H1 (cell line): ENCODE measurements around the gene MT1G. TPM values are rescaled to one million over a fixed set of nuclear protein-coding genes. Genes with fewer than 3 reads are reported as not detected.

ENCODE experiments used
- CTCF ChIA-PET: fragments of 300-600 bp; sonication (Branson Sonifier 250); formaldehyde crosslinking; loops from one replicate; lab custom pipeline; 2021; ENCODE audit not compliant: partially characterized antibody; lab: Charles Lee
- POLR2A ChIA-PET: fragments of 300-600 bp; sonication (Branson Sonifier 250); formaldehyde crosslinking; loops from one replicate; lab custom pipeline; 2021; ENCODE audit warnings: inconsistent platforms; ENCODE audit not compliant: partially characterized antibody; lab: Charles Lee
- DNase-seq, 2 experiments: peaks; one replicate each; pipeline versions ENCODE4 v3.0.0 to v3.0.0-alpha.2; 2010 to 2022; ENCODE audit warnings: low spot score in 2 of 2, low read depth in 1 of 2, mixed read lengths in 1 of 2
- FAIRE-seq: peaks from 2 replicates; lab custom pipeline; 2011; peaks lifted over from hg19 to GRCh38; lab: Jason Lieb, UNC
- H2AFZ ChIP-seq: 2 replicates; pipeline ENCODE4 v1.8.1; 2012; ENCODE audit warnings: low read length, inconsistent platforms
- H2AK5ac ChIP-seq: 2 replicates; pipeline ENCODE4 v1.6.1; 2013; ENCODE audit warnings: low read depth, low read length
- H2BK120ac ChIP-seq: replicated peaks from 2 replicates; pipeline ENCODE3; 2013; ENCODE audit warnings: low read depth, low read length, inconsistent platforms
- H2BK12ac ChIP-seq: 2 replicates; pipeline ENCODE4 v1.6.1; 2013; ENCODE audit warnings: low read depth, low read length
- H2BK15ac ChIP-seq: 2 replicates; pipeline ENCODE4 v1.6.1; 2013; ENCODE audit warnings: low read length
- H2BK20ac ChIP-seq: 2 replicates; pipeline ENCODE4 v1.6.1; 2013; ENCODE audit warnings: low read length
- H2BK5ac ChIP-seq: 2 replicates; pipeline ENCODE4 v1.6.1; 2013; ENCODE audit warnings: low read depth, low read length
- H3K14ac ChIP-seq: 2 replicates; pipeline ENCODE4 v1.6.1; 2013; ENCODE audit warnings: inconsistent platforms; ENCODE audit not compliant: insufficient read length
- H3K18ac ChIP-seq: 2 replicates; pipeline ENCODE4 v1.6.1; 2013; ENCODE audit warnings: low read length; ENCODE audit errors: extremely low read depth
- H3K23ac ChIP-seq: 2 replicates; pipeline ENCODE4 v1.6.1; 2013; ENCODE audit warnings: inconsistent platforms; ENCODE audit not compliant: insufficient read length
- H3K23me2 ChIP-seq: 2 replicates; pipeline ENCODE4 v1.6.1; 2013; ENCODE audit warnings: low read depth, low read length
- H3K27ac ChIP-seq: 2 replicates; pipeline ENCODE4 v1.6.1; 2011; ENCODE audit warnings: low read depth, low read length, inconsistent platforms
- H3K27me3 ChIP-seq, 4 experiments: replicated peaks in 1 of 4; 1 replicate in 1 of 4; 2 replicates in 3 of 4; pipeline versions ENCODE4 v1.6.1 to v1.8.1; 2011 to 2013; ENCODE audit warnings: low read length in 3 of 4, mild to moderate bottlenecking in 3 of 4, inconsistent platforms in 2 of 4, mixed read lengths in 2 of 4, moderate library complexity in 1 of 4; ENCODE audit not compliant: control insufficient read depth in 3 of 4, insufficient read depth in 3 of 4; ENCODE audit errors: extremely low read depth in 1 of 4
- H3K36me3 ChIP-seq, 4 experiments: 2 replicates each; pipeline versions ENCODE4 v1.6.1 to v1.8.1; 2011 to 2013; ENCODE audit warnings: mild to moderate bottlenecking in 4 of 4, low read length in 3 of 4, moderate library complexity in 2 of 4, control low read depth in 1 of 4, inconsistent platforms in 1 of 4; ENCODE audit not compliant: insufficient read depth in 4 of 4, control insufficient read depth in 2 of 4
- H3K4ac ChIP-seq: replicated peaks from 2 replicates; pipeline ENCODE3; 2013; ENCODE audit warnings: low read length, low read depth, mixed read lengths, inconsistent platforms; ENCODE audit not compliant: insufficient read length
- H3K4me1 ChIP-seq, 4 experiments: replicated peaks in 1 of 4; 1 replicate in 1 of 4; 2 replicates in 3 of 4; pipeline versions ENCODE4 v1.6.1 to v1.8.1; 2011 to 2013; ENCODE audit warnings: low read length in 3 of 4, inconsistent platforms in 2 of 4, mixed read lengths in 1 of 4; ENCODE audit not compliant: insufficient read depth in 4 of 4, control insufficient read depth in 3 of 4
- H3K4me2 ChIP-seq, 2 experiments: 2 replicates each; pipeline versions ENCODE4 v1.6.1 to v1.8.1; 2011 to 2013; ENCODE audit warnings: low read depth in 2 of 2, low read length in 2 of 2, control low read depth in 1 of 2, inconsistent platforms in 1 of 2, mild to moderate bottlenecking in 1 of 2; ENCODE audit not compliant: insufficient read depth in 1 of 2
- H3K4me3 ChIP-seq, 4 experiments: fragments of 200-600, 300-600 bp in 1 of 4; sonication (generic), shearing (Covaris generic), sonication (Bioruptor Twin) in 1 of 4; 2 replicates each; pipeline versions ENCODE4 v1.5.1 to v1.8.1; 2011 to 2016; ENCODE audit warnings: low read length in 4 of 4, low read depth in 3 of 4, control low read depth in 2 of 4, inconsistent platforms in 2 of 4, mild to moderate bottlenecking in 2 of 4, mixed read lengths in 1 of 4, moderate library complexity in 1 of 4; ENCODE audit not compliant: insufficient read depth in 2 of 4; ENCODE audit errors: extremely low read depth in 1 of 4
- H3K56ac ChIP-seq: replicated peaks from 2 replicates; pipeline ENCODE3; 2013; ENCODE audit warnings: low read depth, mild to moderate bottlenecking, mixed read lengths, low read length, inconsistent platforms; ENCODE audit not compliant: insufficient read length
- H3K79me1 ChIP-seq: 2 replicates; pipeline ENCODE4 v1.6.1; 2013; ENCODE audit warnings: low read depth, low read length, control low read depth
- H3K79me2 ChIP-seq, 2 experiments: 2 replicates each; pipeline versions ENCODE4 v1.6.1 to v1.8.1; 2012 to 2013; ENCODE audit warnings: low read length in 2 of 2, mild to moderate bottlenecking in 2 of 2, inconsistent platforms in 1 of 2; ENCODE audit not compliant: insufficient read depth in 2 of 2, control insufficient read depth in 1 of 2
- H3K9ac ChIP-seq, 4 experiments: replicated peaks in 1 of 4; 1 replicate in 1 of 4; 2 replicates in 3 of 4; pipeline versions ENCODE4 v1.6.1 to v1.8.1; 2011 to 2013; ENCODE audit warnings: low read depth in 3 of 4, low read length in 3 of 4, control low read depth in 2 of 4, mild to moderate bottlenecking in 2 of 4, moderate library complexity in 2 of 4, inconsistent platforms in 1 of 4; ENCODE audit errors: extremely low read depth in 1 of 4
- H3K9me3 ChIP-seq, 2 experiments: 2 replicates each; pipeline versions ENCODE4 v1.6.1 to v1.8.1; 2012 to 2013; ENCODE audit warnings: mild to moderate bottlenecking in 2 of 2, moderate library complexity in 2 of 2, control low read depth in 1 of 2, inconsistent platforms in 1 of 2, low read depth in 1 of 2, low read length in 1 of 2, mixed read lengths in 1 of 2; ENCODE audit not compliant: insufficient read depth in 2 of 2
- H4K20me1 ChIP-seq, 2 experiments: replicated peaks in 1 of 2; 2 replicates each; pipeline versions ENCODE3 to v1.8.1; 2011 to 2013; ENCODE audit warnings: inconsistent platforms in 2 of 2, low read length in 2 of 2, mild to moderate bottlenecking in 1 of 2; ENCODE audit not compliant: insufficient read depth in 2 of 2, control insufficient read depth in 1 of 2
- H4K5ac ChIP-seq: 2 replicates; pipeline ENCODE4 v1.6.1; 2013; ENCODE audit warnings: low read length, low read depth, mixed read lengths, inconsistent platforms; ENCODE audit not compliant: insufficient read length
- H4K8ac ChIP-seq: 2 replicates; pipeline ENCODE4 v1.8.0; 2013; ENCODE audit warnings: mild to moderate bottlenecking, moderate library complexity, low read length, inconsistent platforms; ENCODE audit not compliant: insufficient read depth; ENCODE audit errors: extremely low read depth
- H4K91ac ChIP-seq: replicated peaks from 2 replicates; pipeline ENCODE3; 2013; ENCODE audit warnings: low read length, mixed read lengths, inconsistent platforms; ENCODE audit not compliant: insufficient read length
- ATF3 ChIP-seq: IDR thresholded peaks from 2 replicates; pipeline ENCODE4 v1.6.1; 2011; ENCODE audit warnings: low read depth, mild to moderate bottlenecking, low read length; ENCODE audit not compliant: insufficient read depth
- BACH1 ChIP-seq: IDR thresholded peaks from 2 replicates; pipeline ENCODE4 v1.6.1; 2012; ENCODE audit warnings: low read length, improper control_type of control experiment
- EGR1 ChIP-seq: IDR thresholded peaks from 2 replicates; pipeline ENCODE4 v1.6.1; 2011; ENCODE audit warnings: low read depth, low read length, borderline replicate concordance
- FOSL1 ChIP-seq: IDR thresholded peaks from 2 replicates; pipeline ENCODE4 v1.6.1; 2011; ENCODE audit warnings: mild to moderate bottlenecking, low read depth, low read length, moderate library complexity; ENCODE audit not compliant: insufficient read depth
- JUN ChIP-seq: IDR thresholded peaks from 2 replicates; pipeline ENCODE4 v1.6.1; 2011; ENCODE audit warnings: low read depth, mild to moderate bottlenecking, improper control_type of control experiment, low read length
- KDM1A ChIP-seq: fragments of 200-600, 300-600 bp; sonication (generic); IDR thresholded peaks from 2 replicates; pipeline ENCODE4 v1.7.1; 2016; ENCODE audit warnings: mild to moderate bottlenecking, low read length, borderline replicate concordance
- NANOG ChIP-seq: IDR thresholded peaks from 2 replicates; pipeline ENCODE4 v1.6.1; 2011; ENCODE audit warnings: low read length, low read depth, mild to moderate bottlenecking, inconsistent platforms; ENCODE audit not compliant: insufficient read depth, poor library complexity, severe bottlenecking
- POLR2AphosphoS5 ChIP-seq: IDR thresholded peaks from 2 replicates; pipeline ENCODE4 v1.6.1; 2011; ENCODE audit warnings: low read depth, low read length
- RAD21 ChIP-seq, 2 experiments: IDR thresholded peaks in 1 of 2; conservative IDR thresholded peaks in 1 of 2; 2 replicates each; pipeline ENCODE4 v1.6.1; 2011; ENCODE audit warnings: low read depth in 2 of 2, low read length in 2 of 2, improper control_type of control experiment in 1 of 2, inconsistent platforms in 1 of 2, mild to moderate bottlenecking in 1 of 2, moderate library complexity in 1 of 2
- RNF2 ChIP-seq: fragments of 200-900, 300-1000 bp; sonication (generic); IDR thresholded peaks from 2 replicates; pipeline ENCODE4 v1.7.1; 2016; ENCODE audit warnings: borderline replicate concordance, low read depth, mild to moderate bottlenecking, antibody characterized with exemption, low read length; ENCODE audit not compliant: poor library complexity, severe bottlenecking; ENCODE audit errors: missing control alignments
- SP4 ChIP-seq: IDR thresholded peaks from 2 replicates; pipeline ENCODE4 v1.6.1; 2012; ENCODE audit warnings: low read length, inconsistent platforms
- WGBS, 2 experiments: shearing (Covaris generic) in 1 of 2; methylation state at CpG; one replicate each; pipeline versions ENCODE4 v1.1.6 to v1.1.7; 2013 to 2015; ENCODE audit warnings: low lambda C conversion rate in 2 of 2, mixed read lengths in 2 of 2, inconsistent platforms in 1 of 2, low coverage in 1 of 2, missing lambda C conversion rate in 1 of 2; ENCODE audit not compliant: insufficient replicate concordance in 2 of 2, insufficient coverage in 1 of 2, insufficient read length in 1 of 2; ENCODE audit errors: extremely low coverage in 1 of 2, missing lambda C conversion rate in 1 of 2; 5-methylcytosine and 5-hydroxymethylcytosine counted together
- polyA plus RNA-seq, 7 experiments: library from polyadenylated mRNA; depleted of rRNA in 3 of 7; stranded (reverse) in 5 of 7; unstranded in 2 of 7; fragments of >200 nt in 5 of 7; fragments of 200-250 nt in 2 of 7; gene quantifications; 1 replicate in 5 of 7; 2 replicates in 1 of 7; 4 replicates in 1 of 7; pipeline versions ENCODE4 v1.2.1 to v1.2.3, GENCODE V29; 2011 to 2013; ENCODE audit warnings: missing spikeins in 2 of 7, mixed read lengths in 2 of 7
- total RNA-seq: library from RNA; stranded (reverse); fragmentation: NEBNext Ultra II Directional; extraction: Animal tissue kit (Norgen Biotek cat#: 25700); gene quantifications from 2 replicates; pipeline ENCODE4 v1.2.1, GENCODE V29; 2021

Gene MT1G
- total and polyA plus RNA-seq, 2 of the 8 experiments (the other 6 are each of a cell fraction or from before 2014, with no cell fraction given) = 17.7 to 515 TPM

GRCh38 chr16:56716761-56717160 is 48.9 kb upstream of the MT1G start:
- no peak overlapping the region for H2BK5ac ChIP-seq
- no peak overlapping the region for H4K91ac ChIP-seq
- no peaks in the 10 kb centered on the region for H3K36me3 ChIP-seq
- H3K27me3 ChIP-seq = peaks cover 0 to 3% (median 0%) of the 10 kb centered on the region in 4 experiments; a peak in 1 of 7 replicates
- H3K4ac ChIP-seq = no peak overlapping the region
- no peak overlapping the region for H3K56ac ChIP-seq
- no peak overlapping the region for H2BK20ac ChIP-seq
- no peaks in the 10 kb centered on the region for H4K20me1 ChIP-seq
- no peak overlapping the region for H3K27ac ChIP-seq
- H3K23me2 ChIP-seq = no peaks in the 10 kb centered on the region
- H3K4me2 ChIP-seq = no peak overlapping the region
- H4K5ac ChIP-seq = no peak overlapping the region
- H3K23ac ChIP-seq = no peak overlapping the region
- peak; percentile 65 for FAIRE-seq
- ChIA-PET CTCF (interaction anchor here (0.7 to 5.2 kb wide), 4 partner anchors 14 to 185 kb away, joined by 3 to 26 read pairs (median 4); no protein-coding TSS in a partner anchor), POLR2A (interaction anchor here (1.4 to 2.4 kb wide), 2 partner anchors 11 to 12 kb away, joined by 4 to 8 read pairs; partner anchors contain the start of gene NUP93)
- H4K8ac ChIP-seq = no peak overlapping the region
- H2AFZ ChIP-seq = no peak overlapping the region
- H3K79me2 ChIP-seq = no peaks in the 10 kb centered on the region
- H2BK12ac ChIP-seq = no peak overlapping the region
- H3K4me1 ChIP-seq = no peaks in the 10 kb centered on the region
- no peak overlapping the region for H2BK15ac ChIP-seq
- H2AK5ac ChIP-seq = no peak overlapping the region
- H3K9ac ChIP-seq = no peak overlapping the region
- no peak for DNase-seq
- H2BK120ac ChIP-seq = no peak overlapping the region
- no peaks in the 10 kb centered on the region for H3K79me1 ChIP-seq
- H3K14ac ChIP-seq = no peak overlapping the region
- H3K4me3 ChIP-seq = no peak overlapping the region
- TF ChIP-seq ATF3 (no peak), KDM1A (no peak), RAD21 (IDR thresholded peaks at IDR 0.05 in 1 of 2, conservative IDR thresholded peaks at IDR 0.05 in 1 of 2; ENCODE audit: low read depth in 2 of 2, low read length in 2 of 2) (no peak), NANOG (no peak), RNF2 (no peak), SP4 (no peak), POLR2AphosphoS5 (no peak), BACH1 (no peak), FOSL1 (no peak), JUN (no peak), EGR1 (no peak)
- H3K9me3 ChIP-seq = no peaks in the 10 kb centered on the region
- 89% methylated on average over 3 of the region's 3 CpGs; no CpG with 5 or more reads in 1 of the 2 experiments for WGBS, 2 experiments
- H3K18ac ChIP-seq = no peak overlapping the region; the same call in 1 of the 2 replicates
